Measurements from ENCODE around the gene APPL2.

DNA sequence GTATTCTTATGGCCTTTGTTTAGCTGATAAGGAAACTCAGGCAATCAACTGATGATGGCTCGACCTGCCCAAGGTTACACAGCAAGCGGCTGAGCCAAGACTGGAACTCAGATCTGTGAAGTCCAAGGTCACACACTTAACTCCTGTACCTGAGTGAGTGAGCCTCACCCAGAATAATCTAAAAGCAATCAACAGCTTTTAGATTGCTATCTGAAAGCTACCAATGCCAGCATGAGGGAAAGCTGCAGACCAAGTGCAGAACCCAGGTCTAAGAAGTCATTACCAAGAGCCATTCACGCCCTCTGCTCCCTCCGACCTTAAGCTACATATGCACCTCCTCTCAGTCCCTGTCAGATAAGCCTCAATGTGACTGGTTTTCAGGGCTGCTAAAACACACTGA lies 12.1 kb downstream of the APPL2 start:
- TF ChIP-seq, protein P1, sequence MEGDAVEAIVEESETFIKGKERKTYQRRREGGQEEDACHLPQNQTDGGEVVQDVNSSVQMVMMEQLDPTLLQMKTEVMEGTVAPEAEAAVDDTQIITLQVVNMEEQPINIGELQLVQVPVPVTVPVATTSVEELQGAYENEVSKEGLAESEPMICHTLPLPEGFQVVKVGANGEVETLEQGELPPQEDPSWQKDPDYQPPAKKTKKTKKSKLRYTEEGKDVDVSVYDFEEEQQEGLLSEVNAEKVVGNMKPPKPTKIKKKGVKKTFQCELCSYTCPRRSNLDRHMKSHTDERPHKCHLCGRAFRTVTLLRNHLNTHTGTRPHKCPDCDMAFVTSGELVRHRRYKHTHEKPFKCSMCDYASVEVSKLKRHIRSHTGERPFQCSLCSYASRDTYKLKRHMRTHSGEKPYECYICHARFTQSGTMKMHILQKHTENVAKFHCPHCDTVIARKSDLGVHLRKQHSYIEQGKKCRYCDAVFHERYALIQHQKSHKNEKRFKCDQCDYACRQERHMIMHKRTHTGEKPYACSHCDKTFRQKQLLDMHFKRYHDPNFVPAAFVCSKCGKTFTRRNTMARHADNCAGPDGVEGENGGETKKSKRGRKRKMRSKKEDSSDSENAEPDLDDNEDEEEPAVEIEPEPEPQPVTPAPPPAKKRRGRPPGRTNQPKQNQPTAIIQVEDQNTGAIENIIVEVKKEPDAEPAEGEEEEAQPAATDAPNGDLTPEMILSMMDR (IDR thresholded peaks at IDR 0.05): no peak
- TF ChIP-seq POLR2A (IDR thresholded peaks at IDR 0.05) (no peak), EP300 (IDR thresholded peaks at IDR 0.05) (no peak), POLR2AphosphoS5 (IDR thresholded peaks at IDR 0.05) (no peak)
